ENCODE data around the gene MAL.

Gene MAL

GRCh38 chr2:95018301-95018700 lies 7.2 kb upstream of the MAL start:
- no peak for DNase-seq

DNA sequence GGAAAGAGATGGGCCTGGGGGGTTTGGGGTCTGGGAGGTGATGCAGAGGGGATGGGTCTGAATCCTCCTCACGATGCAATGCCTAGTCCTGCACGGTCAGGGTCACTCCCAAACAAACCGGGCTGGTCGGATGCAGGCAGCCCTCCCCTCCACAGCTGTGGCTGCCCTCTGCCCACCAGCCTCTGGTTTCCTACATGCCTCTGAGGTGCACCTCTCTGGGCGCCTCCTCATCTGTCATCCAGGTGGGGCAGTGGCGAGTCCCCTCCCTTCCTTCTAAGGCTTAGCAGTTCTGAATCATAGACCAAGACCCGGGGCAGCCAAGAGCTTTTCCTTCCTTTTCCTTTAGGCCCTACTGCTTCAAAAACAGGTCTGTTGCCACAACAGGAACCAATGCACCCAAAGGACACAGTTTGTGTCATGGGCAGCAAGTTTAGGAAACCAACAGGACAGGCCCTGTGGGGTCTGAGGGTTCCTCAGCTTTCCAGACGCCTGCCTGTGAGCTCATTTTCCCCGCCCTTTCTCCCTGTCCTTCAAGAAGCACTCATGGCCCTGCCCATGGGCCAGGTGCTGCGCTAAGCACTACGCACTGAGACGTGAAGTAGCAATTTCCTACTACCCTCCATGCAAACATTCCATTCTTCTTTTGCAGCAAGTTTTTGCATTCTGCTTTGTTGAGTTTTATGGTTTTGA lies 6.5 kb upstream of the MAL start:
- no peak for DNase-seq

DNA sequence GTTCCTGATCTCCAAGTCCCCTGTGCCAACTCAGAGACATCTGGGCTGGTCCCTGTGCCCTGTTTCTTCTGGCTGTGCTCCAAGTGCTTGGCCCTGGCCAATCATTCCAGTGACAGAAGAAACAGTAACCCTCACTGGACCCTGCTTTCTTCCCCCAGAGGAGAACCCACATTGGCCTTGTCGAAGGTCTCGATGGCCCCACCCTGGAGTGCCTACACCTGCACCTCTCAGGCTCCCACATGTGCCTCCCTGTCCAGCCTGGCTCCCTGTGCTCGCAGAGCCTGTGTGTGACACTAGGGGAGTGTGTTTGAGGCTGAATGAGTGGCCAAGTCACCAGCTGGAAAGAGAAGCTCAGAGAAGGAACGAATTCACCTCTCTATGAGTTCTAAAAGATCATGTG lies 5.9 kb upstream of the MAL start:
- DNase-seq = no peak

- no peak for DNase-seq
These were observed 5.1 kb upstream of the MAL start for GRCh38 chr2:95020275-95021022.

DNA sequence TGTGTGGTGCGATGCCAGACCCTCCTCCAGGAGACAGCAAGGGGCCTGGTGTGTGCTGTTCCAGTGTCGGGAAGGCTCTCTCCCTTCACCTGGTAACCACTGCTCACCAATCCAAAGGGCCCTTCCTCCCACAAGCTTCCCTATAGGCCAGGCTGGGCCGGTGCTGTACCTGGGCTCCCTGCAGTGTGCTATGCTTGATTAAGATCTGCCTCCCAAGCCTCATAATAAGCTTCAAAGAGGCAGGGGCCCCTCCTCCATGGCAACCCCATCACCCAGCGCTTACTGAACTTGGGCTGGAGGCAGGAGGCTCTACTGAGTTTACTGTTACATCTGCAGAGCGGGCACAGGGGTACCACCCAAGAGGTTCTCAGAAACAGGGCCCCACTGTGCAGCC lies 4.5 kb upstream of the MAL start:
- DNase-seq = no peak

- DNase-seq = no peak
These were observed 3.7 kb upstream of the MAL start for GRCh38 chr2:95021847-95022246.

DNA sequence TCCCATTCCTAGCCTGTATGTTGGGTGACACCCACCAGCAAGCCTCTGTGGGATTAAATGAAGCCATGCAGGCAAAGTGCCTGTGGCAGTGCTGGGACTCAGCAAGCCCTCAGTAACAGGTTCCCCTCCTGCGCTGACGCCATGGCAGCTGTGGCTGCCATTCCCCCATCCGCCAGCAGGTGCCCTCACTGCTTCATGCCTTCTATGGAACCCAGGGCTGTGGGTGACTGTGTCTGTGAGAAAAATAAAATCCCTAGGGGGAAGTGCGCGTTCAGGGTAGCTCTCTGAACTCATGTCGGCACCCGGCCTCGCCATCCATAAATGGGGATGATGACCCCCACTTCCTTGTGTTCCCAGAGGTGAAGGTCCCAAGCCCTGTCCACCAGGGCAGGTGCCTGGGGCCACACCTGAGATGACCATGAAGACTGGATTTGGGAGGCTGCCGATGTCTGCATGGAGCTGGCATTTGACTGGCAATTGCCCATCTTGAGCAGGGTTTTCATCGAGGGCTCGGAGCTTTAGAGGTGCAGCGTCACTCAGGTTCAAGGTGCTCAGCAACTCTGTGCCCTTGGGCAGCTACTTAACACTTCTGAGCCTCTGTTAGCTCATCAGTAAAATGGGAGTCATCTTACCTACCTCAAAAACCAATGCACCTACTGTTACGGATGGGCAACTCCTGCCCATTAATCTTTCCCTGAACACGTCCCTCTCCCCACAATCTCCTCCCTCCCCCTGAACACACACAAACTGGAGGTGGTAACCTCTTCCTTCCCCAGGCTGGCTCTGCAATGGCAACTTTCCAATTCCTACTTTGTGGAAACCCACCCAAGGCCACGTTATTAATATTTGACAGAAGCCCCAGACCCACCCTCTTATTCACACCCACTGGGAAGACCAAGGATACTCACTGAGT lies 2.9 kb upstream of the MAL start:
- peak; percentile 89 to 92 for DNase-seq

- DNase-seq = peak; percentile 52 to 55
These were observed 2.3 kb upstream of the MAL start for GRCh38 chr2:95023222-95023597.

DNA sequence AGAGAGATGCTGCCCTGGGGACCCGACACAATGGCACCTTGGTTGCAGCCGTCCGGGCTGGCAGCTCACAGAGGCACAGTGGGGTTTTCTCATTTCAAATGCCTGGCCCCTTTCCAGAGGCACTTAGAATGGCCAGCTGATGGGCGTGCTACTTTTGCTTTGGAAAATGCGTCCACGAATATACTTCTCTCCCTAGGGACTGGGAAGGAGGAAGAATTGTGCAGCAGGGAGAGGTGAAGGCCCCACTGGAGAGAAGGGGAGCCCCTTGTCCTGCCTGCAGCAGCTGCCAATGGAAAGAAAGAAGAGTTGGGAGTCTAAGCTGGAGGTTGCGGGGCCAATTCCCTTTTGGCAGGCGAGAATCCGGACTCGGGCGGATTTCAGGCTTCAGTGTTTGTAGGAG lies 1.1 kb upstream of the MAL start:
- DNase-seq = no peak

DNA sequence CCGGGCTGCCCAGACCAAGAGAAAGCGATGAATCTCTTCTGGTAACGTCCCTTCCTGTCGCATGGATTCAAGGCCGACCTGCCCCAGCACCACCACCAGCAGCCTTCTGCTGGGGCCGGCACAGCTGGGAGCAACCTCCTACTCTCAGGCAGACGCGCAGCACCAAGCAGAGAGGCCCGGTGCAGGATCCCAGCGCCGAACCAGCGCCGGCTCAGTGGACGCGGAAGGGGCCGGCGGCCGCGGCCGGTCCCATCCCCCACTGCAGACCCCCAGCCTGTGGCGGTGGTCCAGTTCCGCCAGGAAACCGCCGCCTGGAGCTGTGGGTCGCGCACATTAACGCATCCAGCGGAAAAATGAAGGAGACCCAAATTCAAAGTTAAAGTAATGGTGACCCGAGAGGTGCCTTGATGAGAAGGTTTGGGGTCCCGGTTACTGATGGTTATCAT lies 525 bp upstream of the MAL start:
- peak in 1 of 2 donors; percentile 33 for DNase-seq

- DNase-seq = peak; percentile 40 to 51
These were observed 1.2 kb downstream of the MAL start for GRCh38 chr2:95026471-95027368.

- no peak for DNase-seq
These were observed 1.8 kb downstream of the MAL start for GRCh38 chr2:95027369-95027720.

GRCh38 chr2:95029898-95030341 lies 4.4 kb downstream of the MAL start:
- DNase-seq = no peak

- DNase-seq = no peak
These were observed 5.0 kb downstream of the MAL start for GRCh38 chr2:95030496-95030895.

DNA sequence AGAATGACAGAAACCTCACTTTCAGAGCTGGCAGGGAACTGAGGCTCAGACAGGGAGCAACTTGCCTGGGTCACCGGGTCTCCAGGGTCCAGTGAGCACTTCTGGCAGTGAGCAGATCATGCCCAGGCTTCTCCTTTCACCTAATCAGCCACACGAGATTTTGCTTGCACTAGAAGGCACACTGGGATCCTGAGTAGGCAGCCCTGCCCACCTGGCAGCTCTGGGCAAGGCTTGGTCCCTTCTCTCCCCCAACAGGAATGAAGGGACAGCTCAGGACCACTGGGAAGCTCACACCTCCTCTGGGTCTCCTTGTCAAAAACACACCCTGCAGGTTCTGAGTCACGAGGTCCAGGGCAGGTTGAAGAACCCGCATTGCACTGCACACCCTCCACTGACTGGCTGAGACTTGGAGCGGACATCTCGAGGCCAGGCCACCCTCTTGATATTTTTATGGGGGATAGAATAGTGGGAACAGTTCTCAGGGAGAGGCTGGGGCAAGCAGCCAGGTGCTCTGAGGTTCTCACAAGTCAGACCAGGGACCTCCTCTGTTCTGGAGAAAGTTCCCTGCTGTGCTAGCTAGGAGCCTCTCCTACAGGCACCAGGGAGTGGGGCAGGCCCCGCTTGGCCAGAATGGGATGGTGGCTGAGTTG lies 5.7 kb downstream of the MAL start:
- no peak for DNase-seq

GRCh38 chr2:95031726-95032116 lies 6.2 kb downstream of the MAL start:
- DNase-seq = no peak

DNA sequence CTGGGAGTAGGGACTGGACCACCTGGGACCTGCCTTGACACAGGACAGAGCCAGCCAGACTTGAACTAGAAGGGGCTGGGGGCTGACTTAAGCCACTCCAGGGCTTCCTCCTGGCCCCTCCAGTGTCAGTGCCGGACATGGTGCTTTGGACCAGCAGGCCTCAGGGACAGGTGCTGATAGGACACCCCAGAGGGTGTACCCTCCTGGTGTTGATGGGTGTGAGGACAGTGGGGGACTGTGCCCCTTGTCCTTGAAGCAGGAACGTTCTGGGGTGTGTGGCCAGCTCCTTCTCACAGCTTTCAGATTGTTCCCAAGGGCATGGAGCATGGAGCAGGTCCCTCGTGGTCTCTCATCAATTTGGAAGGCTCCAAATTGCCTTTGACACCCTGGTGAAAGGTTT lies 6.8 kb downstream of the MAL start:
- DNase-seq = no peak

DNA sequence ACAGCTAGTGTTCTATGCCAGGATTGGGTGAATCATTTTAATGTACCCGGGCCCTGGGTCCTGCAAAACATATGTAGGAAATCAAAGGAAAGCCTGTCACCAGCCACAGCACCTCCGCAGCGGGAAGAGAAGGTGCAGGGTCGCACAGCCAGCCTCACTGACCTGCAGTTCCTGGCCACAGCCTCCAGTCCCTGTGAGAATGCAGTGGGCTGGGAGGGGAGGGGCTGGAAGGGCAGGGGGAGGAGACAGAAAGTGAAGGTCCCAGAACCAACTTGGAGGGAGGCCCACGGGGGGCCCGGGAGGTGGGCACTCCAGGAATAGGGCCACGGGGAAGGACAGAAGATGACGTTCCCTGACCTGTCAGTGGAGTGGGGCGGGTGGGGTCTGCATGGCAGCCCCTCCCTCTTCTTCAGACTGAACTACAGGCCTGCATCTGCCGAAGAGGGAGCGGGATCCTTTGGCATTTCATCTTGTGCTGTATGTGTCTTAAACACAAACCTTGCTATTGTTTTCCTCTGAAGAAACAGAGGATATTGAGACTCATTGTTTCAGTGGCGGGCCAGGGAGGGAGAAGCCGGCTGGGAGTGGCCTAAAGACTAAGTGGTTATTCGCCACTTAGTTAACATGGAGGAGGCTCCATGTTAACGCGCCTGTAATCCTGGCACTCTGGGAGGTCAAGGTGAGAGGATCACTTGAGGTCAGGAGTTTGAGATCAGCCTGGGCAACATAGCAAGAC lies 7.5 kb downstream of the MAL start:
- DNase-seq = no peak

DNA sequence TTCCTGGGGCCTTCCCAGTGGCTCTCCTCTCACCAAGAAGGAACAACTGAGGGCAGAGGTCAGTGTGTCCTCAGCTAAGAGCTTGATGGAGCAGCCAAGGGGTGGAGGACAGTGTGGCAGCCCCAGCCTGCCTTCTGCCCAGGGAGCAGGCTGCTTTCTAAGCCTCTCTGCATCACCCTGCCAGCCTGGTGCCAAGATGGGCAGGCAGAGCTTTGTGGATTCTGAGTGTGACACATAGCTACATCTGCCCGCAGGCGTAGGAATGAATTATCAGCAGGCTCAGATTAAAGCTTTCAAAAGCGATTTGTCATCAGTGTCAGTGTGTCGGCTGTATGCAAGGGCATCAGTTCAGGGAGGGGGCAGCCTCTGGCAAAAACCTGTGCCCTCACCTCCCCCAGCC lies 8.7 kb downstream of the MAL start:
- no peak for DNase-seq

- no peak for DNase-seq
These were observed 9.3 kb downstream of the MAL start for GRCh38 chr2:95034818-95035217.
